ENCODE data around the gene CDH4.

The CDH4 gene

DNA sequence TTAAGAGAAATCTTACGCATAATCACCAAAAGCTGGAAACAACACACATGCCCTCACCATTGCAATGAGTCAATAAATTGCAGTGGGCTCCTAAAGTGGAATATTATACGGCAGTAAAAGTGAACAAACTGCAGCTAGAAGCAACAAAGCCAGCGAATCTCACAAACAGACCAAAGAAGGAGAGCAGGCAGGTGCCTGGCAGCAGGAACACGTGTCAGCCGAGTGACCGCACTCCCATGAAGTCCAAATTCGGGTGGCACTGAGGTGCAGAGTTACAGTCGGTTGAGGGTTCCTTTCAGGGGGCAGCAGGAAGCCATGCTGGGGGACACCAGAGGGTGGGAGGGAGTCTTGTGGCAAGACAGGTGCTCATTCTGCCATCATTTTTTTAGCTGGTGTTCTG, 500.5 kb downstream of the CDH4 start:
- TF ChIP-seq EP300 (IDR thresholded peaks at IDR 0.05; ENCODE audit: borderline replicate concordance) (no peak), TAF1 (IDR thresholded peaks at IDR 0.05; ENCODE audit: low read depth) (no peak), RAD21 (IDR thresholded peaks at IDR 0.05; ENCODE audit: low read depth) (no peak), NFIC (IDR thresholded peaks at IDR 0.05) (no peak), ZBTB7A (IDR thresholded peaks at IDR 0.05; ENCODE audit: low read depth) (no peak), CEBPB (IDR thresholded peaks at IDR 0.05) (no peak), FOXM1 (IDR thresholded peaks at IDR 0.05; ENCODE audit: borderline replicate concordance, low read depth) (no peak), YY1 (IDR thresholded peaks at IDR 0.05; ENCODE audit: low read depth) (no peak), EGR1 (IDR thresholded peaks at IDR 0.05) (no peak), TCF12 (IDR thresholded peaks at IDR 0.05; ENCODE audit: low read depth) (no peak), TEAD4 (IDR thresholded peaks at IDR 0.05) (no peak), CREB1 (IDR thresholded peaks at IDR 0.05; ENCODE audit: low read depth) (no peak)
- TF ChIP-seq, protein P1, sequence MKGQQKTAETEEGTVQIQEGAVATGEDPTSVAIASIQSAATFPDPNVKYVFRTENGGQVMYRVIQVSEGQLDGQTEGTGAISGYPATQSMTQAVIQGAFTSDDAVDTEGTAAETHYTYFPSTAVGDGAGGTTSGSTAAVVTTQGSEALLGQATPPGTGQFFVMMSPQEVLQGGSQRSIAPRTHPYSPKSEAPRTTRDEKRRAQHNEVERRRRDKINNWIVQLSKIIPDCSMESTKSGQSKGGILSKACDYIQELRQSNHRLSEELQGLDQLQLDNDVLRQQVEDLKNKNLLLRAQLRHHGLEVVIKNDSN (IDR thresholded peaks at IDR 0.05): no peak
- TF ChIP-seq, protein P2, sequence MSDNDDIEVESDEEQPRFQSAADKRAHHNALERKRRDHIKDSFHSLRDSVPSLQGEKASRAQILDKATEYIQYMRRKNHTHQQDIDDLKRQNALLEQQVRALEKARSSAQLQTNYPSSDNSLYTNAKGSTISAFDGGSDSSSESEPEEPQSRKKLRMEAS (IDR thresholded peaks at IDR 0.05): no peak
- TF ChIP-seq, protein P3, sequence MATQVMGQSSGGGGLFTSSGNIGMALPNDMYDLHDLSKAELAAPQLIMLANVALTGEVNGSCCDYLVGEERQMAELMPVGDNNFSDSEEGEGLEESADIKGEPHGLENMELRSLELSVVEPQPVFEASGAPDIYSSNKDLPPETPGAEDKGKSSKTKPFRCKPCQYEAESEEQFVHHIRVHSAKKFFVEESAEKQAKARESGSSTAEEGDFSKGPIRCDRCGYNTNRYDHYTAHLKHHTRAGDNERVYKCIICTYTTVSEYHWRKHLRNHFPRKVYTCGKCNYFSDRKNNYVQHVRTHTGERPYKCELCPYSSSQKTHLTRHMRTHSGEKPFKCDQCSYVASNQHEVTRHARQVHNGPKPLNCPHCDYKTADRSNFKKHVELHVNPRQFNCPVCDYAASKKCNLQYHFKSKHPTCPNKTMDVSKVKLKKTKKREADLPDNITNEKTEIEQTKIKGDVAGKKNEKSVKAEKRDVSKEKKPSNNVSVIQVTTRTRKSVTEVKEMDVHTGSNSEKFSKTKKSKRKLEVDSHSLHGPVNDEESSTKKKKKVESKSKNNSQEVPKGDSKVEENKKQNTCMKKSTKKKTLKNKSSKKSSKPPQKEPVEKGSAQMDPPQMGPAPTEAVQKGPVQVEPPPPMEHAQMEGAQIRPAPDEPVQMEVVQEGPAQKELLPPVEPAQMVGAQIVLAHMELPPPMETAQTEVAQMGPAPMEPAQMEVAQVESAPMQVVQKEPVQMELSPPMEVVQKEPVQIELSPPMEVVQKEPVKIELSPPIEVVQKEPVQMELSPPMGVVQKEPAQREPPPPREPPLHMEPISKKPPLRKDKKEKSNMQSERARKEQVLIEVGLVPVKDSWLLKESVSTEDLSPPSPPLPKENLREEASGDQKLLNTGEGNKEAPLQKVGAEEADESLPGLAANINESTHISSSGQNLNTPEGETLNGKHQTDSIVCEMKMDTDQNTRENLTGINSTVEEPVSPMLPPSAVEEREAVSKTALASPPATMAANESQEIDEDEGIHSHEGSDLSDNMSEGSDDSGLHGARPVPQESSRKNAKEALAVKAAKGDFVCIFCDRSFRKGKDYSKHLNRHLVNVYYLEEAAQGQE (IDR thresholded peaks at IDR 0.05; ENCODE audit: low read depth): no peak

DNA sequence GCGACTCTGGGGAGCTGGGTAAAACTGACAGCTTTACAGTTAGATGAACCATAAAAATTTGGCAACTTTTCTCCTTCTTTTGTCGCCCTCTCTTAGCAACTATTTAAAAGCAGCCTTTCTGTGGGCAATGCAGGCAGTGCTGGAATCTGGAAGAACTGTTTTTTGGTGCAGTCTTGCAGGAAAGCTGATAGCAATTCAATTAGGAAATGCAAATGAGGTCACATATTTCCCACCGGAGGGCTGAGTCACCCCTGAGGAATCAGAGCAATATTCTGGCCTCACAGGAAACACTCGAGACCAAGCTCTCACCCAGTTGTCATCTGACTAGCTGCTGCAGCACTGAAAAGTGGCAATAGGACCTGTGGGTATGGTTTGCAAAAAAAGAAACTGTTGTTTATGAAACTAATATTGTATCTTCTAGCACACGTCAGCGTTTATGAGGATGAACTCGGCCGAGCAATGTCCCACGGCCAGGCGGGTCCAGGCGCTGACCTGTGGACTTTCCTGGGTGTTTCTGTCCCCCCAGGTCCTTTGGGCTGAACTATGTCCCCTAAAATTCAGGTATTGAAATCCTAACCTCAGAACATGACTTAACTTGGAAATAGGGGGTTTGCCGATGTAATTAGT, 501.4 kb downstream of the CDH4 start:
- TF ChIP-seq, protein P3 (IDR thresholded peaks at IDR 0.05; ENCODE audit: low read depth): no peak

- TF ChIP-seq CREB1 (IDR thresholded peaks at IDR 0.05; ENCODE audit: low read depth) (no peak), TAF1 (IDR thresholded peaks at IDR 0.05; ENCODE audit: low read depth) (no peak), FOXM1 (IDR thresholded peaks at IDR 0.05; ENCODE audit: borderline replicate concordance, low read depth) (no peak), CEBPB (IDR thresholded peaks at IDR 0.05) (no peak), EGR1 (IDR thresholded peaks at IDR 0.05) (no peak), TEAD4 (IDR thresholded peaks at IDR 0.05) (no peak), EP300 (IDR thresholded peaks at IDR 0.05; ENCODE audit: borderline replicate concordance) (no peak), TCF12 (IDR thresholded peaks at IDR 0.05; ENCODE audit: low read depth) (no peak), YY1 (IDR thresholded peaks at IDR 0.05; ENCODE audit: low read depth) (no peak), RAD21 (IDR thresholded peaks at IDR 0.05; ENCODE audit: low read depth) (no peak), ZBTB7A (IDR thresholded peaks at IDR 0.05; ENCODE audit: low read depth) (no peak), NFIC (IDR thresholded peaks at IDR 0.05) (no peak)
- TF ChIP-seq, protein P1 (IDR thresholded peaks at IDR 0.05): no peak
- TF ChIP-seq, protein P3 (IDR thresholded peaks at IDR 0.05; ENCODE audit: low read depth): no peak
- TF ChIP-seq, protein P2 (IDR thresholded peaks at IDR 0.05): no peak
Observed at GRCh38 chr20:61753987-61754956, 502.2 kb downstream of the CDH4 start.

All from Ishikawa (cell line).